HG03095 (cell line): Measurements from ENCODE around the gene YTHDF1.
"Not testable (repeated sequence)": the region's sequence is repeated elsewhere in the genome, so short reads cannot be mapped to it uniquely, and the experiment has no call there.

Source experiments
- ATAC-seq: cut with Tn5 transposase; IDR thresholded peaks from one replicate; pipeline ENCODE4 v1.9.1; 2021; ENCODE audit warnings: moderate library complexity; ENCODE audit not compliant: unreplicated experiment

YTHDF1 gene

GRCh38 chr20:63216041-63216848, at the start of gene YTHDF1:
YTHDF1 (minus strand) TSS chr20:63216131; CDS start chr20:63215892, 239 bp downstream.
- ATAC-seq, result peak; percentile 85

DNA sequence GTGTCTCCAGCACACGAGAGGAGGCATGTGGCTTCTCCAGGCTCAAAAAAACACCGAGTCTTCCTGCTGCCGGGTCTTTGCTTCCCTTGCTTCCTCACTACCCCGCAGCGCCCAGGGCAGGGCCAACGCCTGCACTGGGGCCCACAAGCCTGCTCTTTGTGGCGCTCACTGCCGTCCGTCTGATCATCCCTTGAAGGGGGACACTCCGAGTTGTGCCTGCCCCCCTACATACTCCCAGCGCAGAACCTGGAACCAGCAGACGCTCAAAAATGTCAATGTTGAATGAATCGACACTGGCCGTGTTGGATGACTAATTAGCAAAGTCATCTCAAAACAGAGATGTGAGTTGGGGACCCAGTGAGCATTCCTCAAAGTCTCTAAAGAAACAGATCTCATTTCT, 48.6 kb upstream of the YTHDF1 start:
- no peak for ATAC-seq

DNA sequence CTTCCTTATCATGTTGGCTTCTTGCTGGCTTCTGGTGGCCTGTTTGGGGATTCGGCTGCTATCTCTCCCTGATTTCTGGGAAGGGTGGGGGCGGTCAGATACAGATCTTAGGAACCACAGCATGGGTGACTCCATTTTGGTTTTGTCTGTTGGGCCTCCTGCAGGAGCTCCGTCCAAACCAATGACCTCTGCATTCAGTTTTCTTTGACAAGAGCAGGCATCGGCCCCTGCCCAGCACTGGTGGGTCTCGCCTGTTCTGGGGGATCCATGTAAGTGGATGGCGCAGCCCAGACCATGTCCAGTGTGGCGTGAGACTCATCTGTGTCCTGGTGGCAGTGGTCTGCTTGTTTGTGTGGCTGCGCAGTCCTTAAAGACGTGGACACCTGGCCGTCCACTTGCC, 48.1 kb upstream of the YTHDF1 start:
- no peak for ATAC-seq

GRCh38 chr20:63262836-63263235, 46.9 kb upstream of the YTHDF1 start:
- no peak for ATAC-seq

- no peak for ATAC-seq
Observed at GRCh38 chr20:63261795-63262528, 46.0 kb upstream of the YTHDF1 start.

GRCh38 chr20:63261060-63261794, 45.3 kb upstream of the YTHDF1 start:
- ATAC-seq, result no peak

GRCh38 chr20:63260521-63260920, 44.6 kb upstream of the YTHDF1 start:
- no peak for ATAC-seq

DNA sequence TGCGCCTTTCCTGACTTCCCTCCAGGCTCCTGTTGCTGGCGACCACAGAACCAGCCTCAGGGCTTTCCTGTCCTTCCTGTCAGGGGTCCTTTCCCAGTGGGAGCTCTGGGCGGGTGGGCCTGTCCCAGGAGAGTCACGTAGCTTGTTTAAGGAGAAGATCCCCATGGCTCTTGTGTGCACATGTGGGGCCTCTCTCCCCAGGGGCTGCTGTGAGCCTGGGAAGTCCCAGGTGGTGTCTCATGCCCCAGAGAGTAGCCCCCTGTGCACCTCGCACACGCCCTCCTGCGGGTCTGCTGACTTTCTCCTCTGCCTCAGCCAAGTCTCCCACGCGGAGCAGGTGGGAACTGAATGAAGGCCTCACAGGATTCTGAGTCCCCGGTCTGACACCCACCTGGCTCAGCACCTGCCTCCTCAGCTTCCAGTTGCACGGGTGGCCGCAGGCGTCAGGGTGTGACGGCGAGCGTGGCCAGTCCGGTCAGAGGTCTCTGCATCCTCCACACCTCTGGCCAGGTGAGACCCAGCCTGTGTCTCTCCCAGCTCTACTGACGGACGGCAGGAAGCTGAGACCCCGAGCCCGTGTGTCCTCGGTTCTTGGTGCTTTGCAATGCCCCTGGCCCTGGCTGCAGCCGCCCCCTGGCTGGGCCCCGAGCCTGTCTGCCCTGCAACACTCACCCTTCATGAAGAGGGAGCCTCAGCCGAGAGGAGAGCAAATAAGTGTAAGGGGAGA, 44.0 kb upstream of the YTHDF1 start:
- ATAC-seq, result no peak

DNA sequence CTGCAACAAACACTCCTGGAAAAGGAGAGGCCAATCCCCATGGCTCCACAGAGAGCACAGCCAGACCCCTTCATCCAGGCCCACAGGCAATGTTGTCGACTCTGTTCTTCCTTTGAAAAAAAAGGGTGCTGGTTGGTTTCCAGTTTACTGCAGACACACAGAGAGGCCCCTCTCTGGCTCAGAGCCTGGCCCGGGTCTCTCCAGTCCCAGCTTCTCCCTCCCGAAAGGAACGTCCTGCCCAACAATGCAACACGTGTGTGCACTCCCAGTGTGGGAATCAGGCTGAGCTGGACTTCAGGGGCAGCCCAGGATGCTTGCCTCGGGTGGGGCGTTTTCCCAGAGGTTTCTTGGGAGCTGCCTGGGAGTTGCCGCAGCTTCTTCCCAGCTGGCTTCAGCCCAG, 42.9 kb upstream of the YTHDF1 start:
- no peak for ATAC-seq

DNA sequence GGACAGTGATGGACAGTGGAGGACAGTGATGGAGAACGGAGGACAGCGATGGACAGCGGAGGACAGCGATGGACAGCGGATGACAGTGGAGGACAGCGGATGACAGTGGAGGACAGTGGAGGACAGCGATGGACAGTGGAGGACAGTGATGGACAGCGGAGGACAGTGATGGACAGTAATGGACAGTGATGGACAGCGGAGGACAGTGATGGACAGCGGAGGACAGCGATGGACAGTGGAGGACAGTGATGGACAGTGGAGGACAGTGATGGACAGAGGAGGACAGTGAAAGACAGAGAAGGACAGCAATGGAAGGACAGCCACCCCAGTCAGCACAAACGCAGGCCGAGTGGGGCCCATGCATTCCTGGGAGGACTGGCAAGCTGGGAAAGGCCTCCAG, 41.7 kb upstream of the YTHDF1 start:
- ATAC-seq, result no peak

DNA sequence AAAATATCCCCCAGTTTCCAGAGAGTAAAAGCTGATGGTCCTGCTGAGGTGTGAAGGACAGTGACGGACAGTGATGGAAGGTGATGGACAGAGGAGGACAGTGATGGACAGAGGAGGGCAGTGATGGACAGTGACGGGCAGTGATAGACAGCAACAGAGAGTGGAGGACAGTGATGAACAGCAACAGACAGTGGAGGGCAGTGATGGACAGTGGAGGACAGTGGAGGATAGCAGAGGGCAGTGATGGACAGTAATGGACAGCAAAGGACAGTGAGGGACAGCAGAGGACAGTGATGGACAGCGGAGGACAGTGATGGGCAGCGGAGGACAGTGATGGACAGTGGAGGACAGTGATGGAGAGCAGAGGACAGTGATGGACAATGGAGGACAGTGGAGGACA, 41.0 kb upstream of the YTHDF1 start:
- ATAC-seq, result no peak

- ATAC-seq, result no peak
Observed at GRCh38 chr20:63255931-63256704, 40.2 kb upstream of the YTHDF1 start.

DNA sequence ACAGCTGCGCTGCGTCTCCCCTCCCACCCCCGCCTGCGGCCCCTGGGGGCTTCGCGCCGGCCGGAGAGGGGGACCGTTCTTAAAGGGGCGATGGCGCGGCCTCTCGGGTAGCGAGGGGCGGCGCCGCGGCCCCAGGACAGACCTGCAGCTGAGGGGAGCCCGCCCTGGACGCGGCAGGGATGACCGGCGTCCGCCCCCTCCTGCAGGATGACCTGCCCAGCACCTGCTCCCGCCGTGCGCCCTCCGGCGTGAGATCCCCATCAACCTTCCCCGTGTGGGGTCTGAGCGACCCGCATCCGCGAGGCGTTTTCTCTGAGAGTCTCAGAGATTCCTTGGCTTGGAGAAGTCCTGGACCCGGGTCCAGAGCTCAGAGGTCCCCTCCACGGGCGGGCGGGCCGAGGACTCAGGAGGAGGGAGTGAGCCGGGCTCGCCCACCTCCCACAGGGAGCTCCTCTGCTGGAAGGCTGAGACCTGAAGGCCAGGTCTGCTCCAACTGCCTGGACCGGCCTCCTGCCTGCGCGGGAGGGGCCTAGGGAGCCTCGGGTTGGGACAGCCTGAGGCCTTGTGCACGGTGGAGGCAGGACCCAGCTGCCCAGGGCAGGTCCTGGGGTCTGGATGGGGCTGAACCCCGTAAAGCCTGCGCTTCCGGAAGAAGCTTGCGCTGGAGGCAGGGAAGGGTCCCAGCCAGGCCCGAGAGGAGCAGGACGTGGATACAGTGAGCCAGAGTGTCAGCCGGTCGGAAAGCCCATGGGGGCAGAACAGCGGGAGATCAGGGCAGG, 38.9 kb upstream of the YTHDF1 start:
- ATAC-seq, result no peak

DNA sequence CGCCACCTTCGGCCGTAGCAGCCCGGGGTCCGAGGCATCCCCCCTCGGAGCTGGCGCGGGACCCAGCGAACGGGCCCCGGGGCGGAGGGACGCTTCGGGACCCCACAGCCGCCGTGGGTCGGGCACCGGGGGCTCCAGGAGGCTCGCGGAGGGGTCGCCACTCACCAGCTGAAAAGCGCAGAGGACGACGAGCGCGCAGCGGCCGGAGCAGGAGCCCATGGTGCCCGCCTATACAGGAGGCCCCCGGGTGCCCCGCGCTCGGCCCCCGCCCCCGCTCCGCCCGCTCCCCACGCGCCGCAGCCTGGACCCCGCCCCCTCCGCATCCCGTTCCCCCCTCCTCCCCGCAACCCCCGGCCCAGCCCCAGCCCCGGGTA, 38.3 kb upstream of the YTHDF1 start, which contains the start of gene NKAIN4:
Gene NKAIN4 (minus strand): TSS at position 232 of the 374 bp plus-strand sequence. CDS start 13 bp downstream, at position 219.
- no peak for ATAC-seq

DNA sequence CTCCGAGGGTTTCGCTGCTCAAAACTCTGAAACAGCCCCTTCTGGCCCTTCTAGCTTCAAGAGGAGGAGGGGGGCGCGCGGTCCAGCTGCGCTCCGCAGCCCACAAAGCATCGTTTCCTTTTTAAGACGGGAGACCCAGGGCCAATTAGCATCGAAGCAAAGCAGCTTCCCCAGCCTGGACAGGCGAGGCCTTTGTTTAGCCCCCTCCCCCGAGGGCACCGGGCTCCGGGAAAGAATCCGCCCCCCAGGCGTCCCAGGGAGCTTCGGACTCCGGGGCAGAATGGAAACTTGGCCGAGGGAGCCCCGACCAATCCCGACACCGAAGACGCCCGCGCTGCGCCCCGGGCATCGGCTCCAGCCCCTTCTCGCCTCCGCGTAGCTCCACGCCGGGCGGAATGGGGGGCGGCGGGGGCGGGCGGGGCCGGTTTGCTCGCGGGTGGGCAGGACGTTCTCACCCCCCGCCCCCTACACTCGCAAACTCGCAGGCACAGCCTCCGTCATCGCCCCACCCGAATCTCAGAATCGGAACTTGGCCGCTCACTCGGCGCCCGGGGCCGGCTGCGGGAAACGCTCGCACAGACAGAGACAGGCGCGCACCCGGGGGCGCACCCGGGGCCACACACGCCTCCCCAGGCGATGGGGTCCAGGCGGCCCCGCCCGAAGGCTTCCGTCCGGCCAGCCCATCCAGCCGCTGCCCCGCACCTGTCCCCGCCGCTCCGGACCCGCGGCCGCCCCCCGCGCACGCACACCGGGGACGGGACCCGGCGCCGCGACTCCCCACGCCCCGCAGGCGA, 37.7 kb upstream of the YTHDF1 start:
- ATAC-seq, result no peak

- no peak for ATAC-seq
Observed at GRCh38 chr20:63253065-63253437, 37.1 kb upstream of the YTHDF1 start.

DNA sequence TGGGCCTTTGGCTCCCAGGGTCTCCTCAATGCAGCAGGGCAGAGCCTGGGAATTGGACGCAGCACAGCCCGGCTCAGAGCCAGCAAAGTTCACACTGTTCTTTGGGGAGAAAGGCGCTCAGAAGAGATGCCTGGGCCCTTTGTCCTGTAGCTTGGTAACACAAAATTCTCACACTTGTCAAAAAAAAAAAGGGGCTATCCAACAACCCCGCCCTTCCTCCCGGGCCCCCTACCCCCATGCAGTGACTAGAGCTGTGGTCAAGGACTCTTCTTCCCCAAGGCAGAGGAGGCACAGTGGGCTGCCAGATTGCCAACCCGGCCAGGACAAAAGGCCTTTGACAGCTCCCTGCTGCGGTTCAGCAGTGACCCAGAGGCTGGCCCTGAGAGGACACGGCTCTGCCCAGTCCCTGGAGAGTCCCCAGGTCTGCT, 36.4 kb upstream of the YTHDF1 start:
- no peak for ATAC-seq

DNA sequence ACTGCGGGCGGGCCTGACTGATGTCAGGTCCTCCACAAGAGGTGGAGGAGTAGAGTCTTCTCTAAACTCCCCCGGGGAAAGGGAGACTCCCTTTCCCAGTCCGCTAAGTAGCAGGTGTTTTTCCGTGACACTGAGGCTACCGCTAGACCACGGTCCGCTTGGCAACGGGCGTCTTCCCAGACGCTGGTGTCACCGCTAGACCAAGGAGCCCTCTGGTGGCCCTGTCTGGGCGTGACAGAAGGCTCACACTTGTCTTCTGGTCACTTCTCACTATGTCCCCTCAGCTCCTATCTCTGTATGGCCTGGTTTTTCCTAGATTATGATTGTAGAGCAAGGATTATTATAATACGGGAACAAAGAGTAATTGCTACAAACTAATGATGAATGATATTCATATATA, 35.4 kb upstream of the YTHDF1 start:
- ATAC-seq, result not testable (repeated sequence)

GRCh38 chr20:63249891-63250290, 34.0 kb upstream of the YTHDF1 start:
- ATAC-seq, result no peak
